Hepatocyte (in vitro differentiated cells): ENCODE data around the gene AMER1. TPM values are rescaled to one million over a fixed set of nuclear protein-coding genes. Genes with fewer than 3 reads are reported as not detected.
"Not testable (repeated sequence)": the region's sequence is repeated elsewhere in the genome, so short reads cannot be mapped to it uniquely, and the experiment has no call there.

Source experiments
- DNase-seq: peaks from one replicate; pipeline ENCODE4 v3.0.0-alpha.2; 2016; ENCODE audit warnings: low spot score
- H2AFZ ChIP-seq: fragments of 200-600 bp; sonication (generic); 2 replicates; pipeline ENCODE4 v1.6.0; 2016; ENCODE audit warnings: antibody characterized with exemption, mild to moderate bottlenecking
- H3K27ac ChIP-seq: fragments of 200-600 bp; sonication (generic); 2 replicates; pipeline ENCODE4 v1.5.1; 2016; ENCODE audit warnings: mild to moderate bottlenecking
- H3K27me3 ChIP-seq: fragments of 200-600 bp; sonication (generic); 2 replicates; pipeline ENCODE4 v1.6.1; 2016
- H3K36me3 ChIP-seq: fragments of 200-600 bp; sonication (generic); replicated peaks from 2 replicates; pipeline ENCODE4 v1.5.1; 2016; ENCODE audit warnings: low read depth; ENCODE audit not compliant: insufficient read depth
- H3K4me1 ChIP-seq: fragments of 200-600 bp; sonication (generic); 2 replicates; pipeline ENCODE4 v1.5.1; 2016; ENCODE audit warnings: mild to moderate bottlenecking, moderate library complexity; ENCODE audit not compliant: insufficient read depth
- H3K4me2 ChIP-seq: fragments of 200-600 bp; sonication (generic); 2 replicates; pipeline ENCODE4 v1.6.0; 2016
- H3K4me3 ChIP-seq: fragments of 200-600 bp; sonication (generic); 2 replicates; pipeline ENCODE4 v1.5.1; 2016; ENCODE audit warnings: mild to moderate bottlenecking
- H3K79me2 ChIP-seq: fragments of 200-600 bp; sonication (generic); 2 replicates; pipeline ENCODE4 v1.6.0; 2017; ENCODE audit warnings: mild to moderate bottlenecking
- H3K9me2 ChIP-seq: fragments of 200-600 bp; sonication (generic); replicated peaks from 2 replicates; pipeline ENCODE4 v1.6.0; 2017; ENCODE audit warnings: mild to moderate bottlenecking; ENCODE audit not compliant: insufficient read depth
- H3K9me3 ChIP-seq: fragments of 200-600 bp; sonication (generic); 2 replicates; pipeline ENCODE4 v1.5.1; 2016; ENCODE audit warnings: low read depth, mild to moderate bottlenecking
- H4K20me1 ChIP-seq: fragments of 200-600 bp; sonication (generic); 2 replicates; pipeline ENCODE4 v1.6.0; 2016; ENCODE audit warnings: mild to moderate bottlenecking; ENCODE audit not compliant: insufficient read depth, poor library complexity, severe bottlenecking
- CTCF ChIP-seq: fragments of 200-600 bp; sonication (generic); IDR thresholded peaks from 2 replicates; pipeline ENCODE4 v1.5.1; 2016; ENCODE audit warnings: antibody characterized with exemption, mild to moderate bottlenecking; ENCODE audit not compliant: poor library complexity
- EZH2 ChIP-seq: fragments of 200-600 bp; sonication (generic); IDR thresholded peaks from 2 replicates; pipeline ENCODE4 v1.6.1; 2016; ENCODE audit warnings: antibody characterized with exemption, mild to moderate bottlenecking, borderline replicate concordance
- EZH2phosphoT487 ChIP-seq: fragments of 200-600 bp; sonication (generic); IDR thresholded peaks from one replicate; pipeline ENCODE4 v1.6.1; 2018; ENCODE audit warnings: antibody characterized with exemption, mild to moderate bottlenecking, low read depth, moderate library complexity; ENCODE audit not compliant: unreplicated experiment, severe bottlenecking
- WGBS: methylation state at CpG from one replicate; pipeline ENCODE4 v1.1.6; 2016; ENCODE audit warnings: low lambda C conversion rate; ENCODE audit errors: missing lambda C conversion rate; 5-methylcytosine and 5-hydroxymethylcytosine counted together
- polyA plus RNA-seq: library from polyadenylated mRNA; unstranded; fragments of >200 nt; fragmentation: Nextera tagmentation; extraction: Ambion mirVana; gene quantifications from 2 replicates; pipeline ENCODE4 v1.2.1, GENCODE V29; 2016
- total RNA-seq: library from RNA; depleted of rRNA; stranded (reverse); fragments of >200 nt; gene quantifications from 2 replicates; pipeline ENCODE4 v1.2.3, GENCODE V29; 2014

Gene AMER1
- total and polyA plus RNA-seq, 2 experiments from 2014 or later: 0.18 to 6.3 TPM

GRCh38 chrX:64218023-64218422, 12.5 kb upstream of the AMER1 start:
- Histone ChIP-seq H3K27ac (no peak overlapping the region), H3K4me3 (no peak overlapping the region), H3K9me2 (no peaks in the 10 kb centered on the region), H3K36me3 (no peaks in the 10 kb centered on the region), H3K27me3 (no peaks in the 10 kb centered on the region), H3K4me1 (no peaks in the 10 kb centered on the region), H3K9me3 (no peaks in the 10 kb centered on the region), H4K20me1 (no peaks in the 10 kb centered on the region), H3K79me2 (no peaks in the 10 kb centered on the region), H2AFZ (no peak overlapping the region), H3K4me2 (no peak overlapping the region)
- WGBS: 88% methylated on average over 4 of the region's 4 CpGs
- DNase-seq: no peak
- TF ChIP-seq CTCF (no peak), EZH2phosphoT487 (no peak), EZH2 (no peak)

GRCh38 chrX:64213989-64214388, 8.5 kb upstream of the AMER1 start:
- H2AFZ ChIP-seq, H3K9me2 ChIP-seq, DNase-seq, H3K36me3 ChIP-seq, H3K4me3 ChIP-seq, H3K27me3 ChIP-seq, H3K4me1 ChIP-seq, H3K9me3 ChIP-seq, H3K27ac ChIP-seq, H4K20me1 ChIP-seq, H3K4me2 ChIP-seq, H3K79me2 ChIP-seq: not testable (repeated sequence)
- TF ChIP-seq CTCF: peak; percentile 2

DNA sequence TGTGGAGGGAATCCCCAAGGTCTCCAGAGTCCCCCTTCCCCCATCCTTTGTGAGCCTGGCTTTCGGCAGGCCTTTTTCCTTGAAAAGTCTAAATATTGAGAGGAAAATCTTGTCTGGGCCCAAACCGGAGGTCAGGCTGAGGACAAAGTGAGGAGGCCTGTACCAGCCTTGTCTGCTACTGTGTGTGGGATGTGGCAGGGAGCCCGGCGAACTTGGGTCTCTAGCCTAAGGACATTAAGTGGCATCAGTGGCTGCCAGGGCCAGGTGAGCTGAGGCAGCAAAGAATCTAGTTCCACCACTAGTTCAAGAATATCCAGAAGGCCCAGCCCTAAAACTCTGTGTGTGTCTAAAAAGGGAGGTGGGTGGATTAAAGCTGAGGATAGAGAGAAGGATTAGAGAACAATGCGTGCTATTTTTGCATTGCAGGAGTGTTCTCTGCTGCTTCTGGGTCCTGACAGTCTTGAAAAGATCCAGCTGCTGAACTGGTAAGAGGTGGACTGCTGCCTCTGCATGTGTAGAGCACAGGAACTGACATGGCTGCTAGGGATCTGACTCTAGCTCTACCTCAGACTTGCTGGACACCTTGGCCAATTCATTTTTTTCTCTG, 1.2 kb upstream of the AMER1 start:
- 63% methylated on average over 5 of the region's 5 CpGs for WGBS
- H3K4me3 ChIP-seq: peak overlapping the region; percentile 37
- H3K27ac ChIP-seq: peak overlapping the region; percentile 98
- DNase-seq: peak; percentile 17
- TF ChIP-seq EZH2phosphoT487 (no peak), EZH2 (no peak), CTCF (no peak)
- no peaks in the 10 kb centered on the region for H3K9me2 ChIP-seq
- H3K4me2 ChIP-seq: peak overlapping the region; percentile 89
- H3K9me3 ChIP-seq: no peaks in the 10 kb centered on the region
- peaks cover 5% of the 10 kb centered on the region for H3K79me2 ChIP-seq
- peak overlapping the region; percentile 87 for H2AFZ ChIP-seq
- H3K4me1 ChIP-seq: peaks cover 10% of the 10 kb centered on the region
- no peaks in the 10 kb centered on the region for H4K20me1 ChIP-seq
- H3K27me3 ChIP-seq: no peaks in the 10 kb centered on the region
- H3K36me3 ChIP-seq: no peaks in the 10 kb centered on the region
